ENCODE data around the gene ANK3. TPM values are rescaled to one million over a fixed set of nuclear protein-coding genes. Genes with fewer than 3 reads are reported as not detected.
"Not testable (repeated sequence)": the region's sequence is repeated elsewhere in the genome, so short reads cannot be mapped to it uniquely, and the experiment has no call there.

The ANK3 gene
- total RNA-seq, 3 donors from 2014 or later = 10.2 to 93.2 (median 57.4) TPM

DNA sequence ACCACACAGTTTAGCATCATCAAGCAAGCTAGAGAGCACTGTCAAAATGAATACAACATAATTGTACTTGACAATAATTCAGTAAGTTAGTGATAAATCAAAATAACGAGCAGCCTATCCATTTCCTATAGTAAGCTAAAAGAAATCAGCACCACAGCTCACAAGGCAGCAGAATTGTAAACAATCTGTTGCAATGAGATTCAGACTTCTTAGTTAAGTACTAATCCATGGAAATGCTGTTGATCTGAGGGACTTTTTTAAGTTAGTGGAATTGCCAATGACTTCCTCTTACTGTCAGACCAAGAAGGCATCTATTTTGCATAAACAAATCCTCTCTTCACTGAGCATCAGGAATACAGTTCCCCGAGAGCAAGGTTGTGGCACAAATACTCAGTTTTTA, 346.8 kb downstream of the ANK3 start:
- Histone ChIP-seq H3K4me1 (no peaks in the 10 kb centered on the region), H3K27ac (no peak overlapping the region), H3K4me3 (no peak overlapping the region), H3K9me3 (no peaks in the 10 kb centered on the region), H3K36me3 (no peaks in the 10 kb centered on the region), H3K27me3 (no peaks in the 10 kb centered on the region)
- TF ChIP-seq, protein P1, sequence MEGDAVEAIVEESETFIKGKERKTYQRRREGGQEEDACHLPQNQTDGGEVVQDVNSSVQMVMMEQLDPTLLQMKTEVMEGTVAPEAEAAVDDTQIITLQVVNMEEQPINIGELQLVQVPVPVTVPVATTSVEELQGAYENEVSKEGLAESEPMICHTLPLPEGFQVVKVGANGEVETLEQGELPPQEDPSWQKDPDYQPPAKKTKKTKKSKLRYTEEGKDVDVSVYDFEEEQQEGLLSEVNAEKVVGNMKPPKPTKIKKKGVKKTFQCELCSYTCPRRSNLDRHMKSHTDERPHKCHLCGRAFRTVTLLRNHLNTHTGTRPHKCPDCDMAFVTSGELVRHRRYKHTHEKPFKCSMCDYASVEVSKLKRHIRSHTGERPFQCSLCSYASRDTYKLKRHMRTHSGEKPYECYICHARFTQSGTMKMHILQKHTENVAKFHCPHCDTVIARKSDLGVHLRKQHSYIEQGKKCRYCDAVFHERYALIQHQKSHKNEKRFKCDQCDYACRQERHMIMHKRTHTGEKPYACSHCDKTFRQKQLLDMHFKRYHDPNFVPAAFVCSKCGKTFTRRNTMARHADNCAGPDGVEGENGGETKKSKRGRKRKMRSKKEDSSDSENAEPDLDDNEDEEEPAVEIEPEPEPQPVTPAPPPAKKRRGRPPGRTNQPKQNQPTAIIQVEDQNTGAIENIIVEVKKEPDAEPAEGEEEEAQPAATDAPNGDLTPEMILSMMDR (IDR thresholded peaks at IDR 0.05) = no peak
- TF ChIP-seq POLR2AphosphoS5 (IDR thresholded peaks at IDR 0.05) = no peak
- TF ChIP-seq POLR2A (IDR thresholded peaks at IDR 0.05) = no peak
- intact Hi-C loops (cut with DNase I; ENCODE audit: low total_unique reads) = no loop called here
- DNase-seq (ENCODE audit: low spot score in 2 of 2) = no peak

DNA sequence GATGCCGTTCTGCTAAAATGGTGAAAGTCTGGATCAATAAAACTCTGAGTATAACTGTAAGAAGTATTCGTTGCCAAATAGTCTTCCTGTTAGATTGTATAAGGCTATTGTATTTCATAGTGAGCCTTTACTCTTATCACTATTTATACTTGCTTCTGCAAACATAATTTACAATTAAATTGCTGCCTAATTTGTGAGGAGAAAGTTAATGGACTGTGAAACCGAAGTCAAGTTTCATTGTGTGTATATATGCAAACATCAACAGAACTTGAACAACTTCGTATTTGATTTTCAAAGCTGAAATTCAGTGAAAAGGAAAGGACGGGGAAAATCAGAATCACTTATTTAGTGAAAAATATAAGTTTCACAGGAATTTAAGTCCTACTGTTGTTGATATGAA, 347.4 kb downstream of the ANK3 start:
- H3K4me3 ChIP-seq = no peak overlapping the region
- intact Hi-C loops (cut with DNase I; ENCODE audit: low total_unique reads) = no loop called here
- TF ChIP-seq, protein P1 (IDR thresholded peaks at IDR 0.05) = no peak
- no peak for TF ChIP-seq POLR2A (IDR thresholded peaks at IDR 0.05)
- TF ChIP-seq POLR2AphosphoS5 (IDR thresholded peaks at IDR 0.05) = no peak
- no peaks in the 10 kb centered on the region for H3K27me3 ChIP-seq
- H3K4me1 ChIP-seq = no peaks in the 10 kb centered on the region
- H3K36me3 ChIP-seq = no peaks in the 10 kb centered on the region
- H3K27ac ChIP-seq = no peak overlapping the region
- no peak for DNase-seq (ENCODE audit: low spot score in 2 of 2)
- no peaks in the 10 kb centered on the region for H3K9me3 ChIP-seq

DNA sequence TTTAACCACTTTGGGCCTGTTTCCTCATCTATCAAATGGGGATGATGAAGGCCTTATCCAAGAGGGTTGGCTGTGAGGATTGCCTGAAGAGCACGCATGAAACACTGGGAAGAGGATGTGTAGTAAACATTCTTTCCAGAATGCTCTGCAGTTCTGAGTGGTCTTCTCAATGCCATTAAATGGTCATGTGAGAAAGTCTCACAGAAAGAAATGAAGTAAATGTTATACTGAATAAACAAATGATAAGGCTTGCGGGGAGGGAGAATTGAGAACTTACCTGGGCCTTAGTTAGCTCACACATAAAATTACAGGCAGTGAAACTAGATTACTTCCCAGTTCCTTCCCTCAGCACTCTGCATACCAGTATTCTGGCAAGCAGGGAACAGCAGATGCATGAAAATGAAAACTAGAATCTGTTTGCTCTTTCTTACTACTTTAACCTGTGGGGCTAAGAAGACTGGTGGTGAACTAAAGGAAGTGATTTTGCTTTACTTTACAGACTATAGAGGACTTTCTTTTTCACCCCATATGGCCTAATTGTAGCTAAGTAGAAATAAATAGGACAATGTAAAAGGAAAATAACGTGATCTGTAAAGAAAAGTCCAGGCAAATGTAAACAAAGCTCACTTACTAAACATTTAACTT, 348.1 kb downstream of the ANK3 start:
- Histone ChIP-seq H3K9me3 (no peaks in the 10 kb centered on the region), H3K36me3 (no peaks in the 10 kb centered on the region), H3K27ac (no peak overlapping the region), H3K4me3 (no peak overlapping the region), H3K27me3 (no peaks in the 10 kb centered on the region), H3K4me1 (no peaks in the 10 kb centered on the region)
- intact Hi-C loops (cut with DNase I; ENCODE audit: low total_unique reads) = no loop called here
- TF ChIP-seq POLR2AphosphoS5 (IDR thresholded peaks at IDR 0.05) (no peak), POLR2A (IDR thresholded peaks at IDR 0.05) (no peak)
- TF ChIP-seq, protein P1 (IDR thresholded peaks at IDR 0.05) = no peak
- DNase-seq (ENCODE audit: low spot score in 2 of 2) = no peak

DNA sequence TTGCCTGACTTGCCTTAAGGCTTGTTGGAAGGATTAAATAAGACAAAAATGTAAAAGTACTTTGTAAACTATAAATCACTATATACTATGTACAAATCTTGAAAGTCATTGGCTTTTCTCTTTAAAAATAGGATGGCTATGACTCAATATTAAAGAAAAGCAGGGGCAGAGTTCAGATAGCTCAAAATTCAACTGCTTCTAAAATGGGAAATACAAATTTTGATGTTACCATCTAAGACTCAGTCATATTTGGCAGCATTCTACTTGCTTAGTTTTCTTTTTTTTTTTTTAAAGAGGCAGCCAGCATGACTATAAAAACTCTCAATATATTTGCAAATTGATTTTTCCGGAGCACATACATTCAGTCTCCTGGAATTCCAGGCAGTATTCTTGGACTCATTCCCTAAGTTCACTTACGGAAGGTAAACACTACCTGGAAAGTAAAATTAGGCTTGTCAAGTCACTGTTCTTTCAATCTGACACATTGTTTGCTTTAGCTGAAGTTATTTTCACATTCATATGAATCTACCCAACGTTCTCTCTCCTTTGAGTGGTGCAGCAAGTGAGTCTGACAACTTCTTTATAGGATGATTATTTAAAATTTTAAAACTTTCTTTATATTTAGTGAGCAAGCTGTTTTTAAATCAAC, 349.5 kb downstream of the ANK3 start:
- H3K27me3 ChIP-seq = no peaks in the 10 kb centered on the region
- no peak overlapping the region for H3K27ac ChIP-seq
- no peak for DNase-seq (ENCODE audit: low spot score in 2 of 2)
- TF ChIP-seq, protein P1 (IDR thresholded peaks at IDR 0.05) = no peak
- TF ChIP-seq POLR2AphosphoS5 (IDR thresholded peaks at IDR 0.05) (no peak), POLR2A (IDR thresholded peaks at IDR 0.05) (no peak)
- H3K36me3 ChIP-seq = no peaks in the 10 kb centered on the region
- intact Hi-C loops (cut with DNase I; ENCODE audit: low total_unique reads) = no loop called here
- H3K4me1 ChIP-seq = no peaks in the 10 kb centered on the region
- H3K4me3 ChIP-seq = no peak overlapping the region
- H3K9me3 ChIP-seq = no peaks in the 10 kb centered on the region

DNA sequence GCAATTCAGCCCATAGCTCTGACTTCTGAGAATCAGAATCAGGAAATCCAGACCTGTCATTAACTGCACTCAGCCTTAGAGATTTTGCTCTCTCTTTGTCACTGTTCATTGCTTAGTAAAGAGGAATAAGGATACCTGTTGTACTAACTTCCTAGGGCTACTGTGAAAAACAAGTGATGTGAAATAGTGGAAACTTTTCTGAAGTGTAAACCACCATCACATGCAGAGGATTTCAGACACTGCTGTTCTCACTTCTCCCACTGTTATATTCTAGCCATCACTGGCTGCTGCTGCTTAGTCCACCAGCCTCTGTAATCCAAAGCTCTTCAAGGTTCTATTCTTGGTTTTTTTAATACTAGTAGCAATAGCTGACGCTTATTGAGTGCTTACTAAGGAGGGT, 353.7 kb downstream of the ANK3 start:
- Histone ChIP-seq H3K4me1 (no peaks in the 10 kb centered on the region), H3K36me3 (no peaks in the 10 kb centered on the region), H3K4me3 (no peak overlapping the region), H3K27ac (no peak overlapping the region), H3K9me3 (no peaks in the 10 kb centered on the region), H3K27me3 (no peaks in the 10 kb centered on the region)
- intact Hi-C loops (cut with DNase I; ENCODE audit: low total_unique reads) = no loop called here
- TF ChIP-seq POLR2AphosphoS5 (IDR thresholded peaks at IDR 0.05) (no peak), POLR2A (IDR thresholded peaks at IDR 0.05) (no peak)
- TF ChIP-seq, protein P1 (IDR thresholded peaks at IDR 0.05) = no peak
- DNase-seq (ENCODE audit: low spot score in 2 of 2) = no peak

DNA sequence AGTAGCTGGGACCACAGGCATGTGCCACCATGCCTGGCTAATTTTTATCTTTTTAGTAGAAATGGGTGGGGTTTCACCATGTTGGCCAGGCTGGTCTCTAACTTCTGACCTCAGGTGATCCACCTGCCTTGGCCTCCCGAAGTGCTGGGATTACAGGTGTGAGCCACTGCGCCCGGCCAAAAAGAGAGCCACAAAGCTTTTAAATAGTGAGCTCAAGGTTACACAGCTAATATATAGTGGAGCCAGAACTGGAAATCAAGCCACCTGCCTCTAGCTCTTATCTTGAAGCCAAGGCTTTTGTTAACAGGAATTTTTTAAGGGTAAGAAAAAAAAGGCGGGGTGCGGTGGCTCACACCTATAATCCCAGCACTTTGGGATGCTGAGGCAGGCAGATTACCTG, 354.3 kb downstream of the ANK3 start:
- H3K36me3 ChIP-seq; H3K9me3 ChIP-seq; H3K27me3 ChIP-seq; H3K27ac ChIP-seq; intact Hi-C loops (cut with DNase I; ENCODE audit: low total_unique reads); DNase-seq (ENCODE audit: low spot score in 2 of 2); H3K4me1 ChIP-seq; H3K4me3 ChIP-seq: not testable (repeated sequence)

Measured in breast epithelium (tissue), 4 donors.